Common myeloid progenitor, CD34-positive (primary cell): ENCODE measurements around the gene OIP5.

ENCODE experiments used
- CTCF ChIA-PET: fragments of 350-600 bp; sonication (Branson Sonifier 250); formaldehyde crosslinking; loops from one replicate; lab custom pipeline; 2021; ENCODE audit warnings: antibody characterized with exemption; lab: Charles Lee
- POLR2A ChIA-PET: fragments of 350-600 bp; sonication (Branson Sonifier 250); formaldehyde crosslinking; loops from one replicate; lab custom pipeline; 2021; ENCODE audit warnings: antibody characterized with exemption; lab: Charles Lee
- DNase-seq, 3 donors: peaks; one replicate each; pipeline versions ENCODE4 v3.0.0 to v3.0.0-alpha.2; 2013
- H3K27ac ChIP-seq, 2 experiments: 1 replicate in 1 of 2; 2 replicates in 1 of 2; pipeline ENCODE4 v1.7.0; 2013; ENCODE audit warnings: inconsistent platforms in 2 of 2, low read length in 2 of 2, mild to moderate bottlenecking in 2 of 2, low read depth in 1 of 2, moderate library complexity in 1 of 2; ENCODE audit not compliant: severe bottlenecking in 2 of 2, insufficient read depth in 1 of 2, poor library complexity in 1 of 2
- H3K27me3 ChIP-seq, 5 experiments: replicated peaks in 2 of 5; 1 replicate in 3 of 5; 2 replicates in 2 of 5; pipeline versions ENCODE4 v1.6.1 to v1.7.0; 2013; ENCODE audit warnings: low read length in 4 of 5, mild to moderate bottlenecking in 2 of 5, moderate library complexity in 2 of 5, inconsistent platforms in 1 of 5; ENCODE audit not compliant: insufficient read depth in 5 of 5, control insufficient read depth in 4 of 5
- H3K36me3 ChIP-seq, 4 experiments: 1 replicate in 2 of 4; 2 replicates in 2 of 4; pipeline versions ENCODE4 v1.6.1 to v1.7.0; 2013; ENCODE audit warnings: low read length in 3 of 4, control low read depth in 1 of 4, mild to moderate bottlenecking in 1 of 4; ENCODE audit not compliant: control insufficient read depth in 4 of 4, insufficient read depth in 4 of 4
- H3K4me1 ChIP-seq, 4 experiments: 1 replicate in 3 of 4; 2 replicates in 1 of 4; pipeline versions ENCODE4 v1.6.1 to v1.7.1; 2013; ENCODE audit warnings: low read length in 3 of 4, mild to moderate bottlenecking in 3 of 4, control low read depth in 1 of 4, inconsistent platforms in 1 of 4, moderate library complexity in 1 of 4; ENCODE audit not compliant: control insufficient read depth in 4 of 4, insufficient read depth in 4 of 4; ENCODE audit errors: control extremely low read depth in 1 of 4
- H3K4me3 ChIP-seq, 7 experiments: 1 replicate in 4 of 7; 2 replicates in 3 of 7; pipeline versions ENCODE4 v1.5.1 to v1.7.0; 2013; ENCODE audit warnings: mild to moderate bottlenecking in 7 of 7, low read length in 6 of 7, moderate library complexity in 6 of 7, inconsistent platforms in 2 of 7, low read depth in 2 of 7, control low read depth in 1 of 7; ENCODE audit not compliant: insufficient read depth in 4 of 7, control insufficient read depth in 1 of 7; ENCODE audit errors: extremely low read depth in 1 of 7
- H3K9me3 ChIP-seq, 5 experiments: 1 replicate in 4 of 5; 2 replicates in 1 of 5; pipeline versions ENCODE4 v1.6.1 to v1.7.1; 2013; ENCODE audit warnings: low read length in 4 of 5, mild to moderate bottlenecking in 2 of 5, inconsistent platforms in 1 of 5, low read depth in 1 of 5, moderate library complexity in 1 of 5; ENCODE audit not compliant: control insufficient read depth in 4 of 5, insufficient read depth in 2 of 5; ENCODE audit errors: control extremely low read depth in 1 of 5
- WGBS: methylation state at CpG from one replicate; pipeline ENCODE4 v1.1.5; 2013; ENCODE audit not compliant: insufficient coverage; 5-methylcytosine and 5-hydroxymethylcytosine counted together

The OIP5 gene

DNA sequence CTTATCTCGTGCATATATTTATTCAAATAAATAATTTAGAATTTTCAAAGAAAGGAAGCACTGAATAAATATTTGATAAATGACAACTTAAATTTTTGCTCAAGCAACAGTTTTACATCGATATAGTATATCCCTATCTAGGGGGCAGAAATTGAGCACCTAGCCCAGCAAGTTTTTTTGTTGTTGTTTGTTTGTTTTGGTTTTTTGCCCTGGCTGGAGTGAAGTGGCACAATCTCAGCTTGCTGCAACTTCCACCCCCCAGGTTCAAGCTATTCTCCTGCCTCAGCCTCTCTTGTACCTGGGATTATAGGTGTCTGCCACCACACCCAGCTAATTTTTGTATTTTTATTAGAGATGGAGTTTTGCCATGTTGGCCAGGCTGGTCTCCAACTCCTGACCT, 42.4 kb downstream of the OIP5 start:
- no peak for DNase-seq
- POLR2A ChIA-PET: no interaction called here
- Histone ChIP-seq H3K4me1 (peaks cover 7 to 31% (median 21%) of the 10 kb centered on the region in 4 experiments), H3K27me3 (no peaks in the 10 kb centered on the region), H3K9me3 (no peaks in the 10 kb centered on the region), H3K36me3 (peaks cover 3 to 57% (median 23%) of the 10 kb centered on the region in 4 experiments), H3K27ac (no peak overlapping the region), H3K4me3 (no peak overlapping the region)
- no CpG with 5 or more reads among the region's 2 CpGs for WGBS
- CTCF ChIA-PET: interaction anchor here (1.6 to 2.5 kb wide), 3 partner anchors 11 to 48 kb away, joined by 3 to 7 read pairs (median 7); no protein-coding TSS in a partner anchor

DNA sequence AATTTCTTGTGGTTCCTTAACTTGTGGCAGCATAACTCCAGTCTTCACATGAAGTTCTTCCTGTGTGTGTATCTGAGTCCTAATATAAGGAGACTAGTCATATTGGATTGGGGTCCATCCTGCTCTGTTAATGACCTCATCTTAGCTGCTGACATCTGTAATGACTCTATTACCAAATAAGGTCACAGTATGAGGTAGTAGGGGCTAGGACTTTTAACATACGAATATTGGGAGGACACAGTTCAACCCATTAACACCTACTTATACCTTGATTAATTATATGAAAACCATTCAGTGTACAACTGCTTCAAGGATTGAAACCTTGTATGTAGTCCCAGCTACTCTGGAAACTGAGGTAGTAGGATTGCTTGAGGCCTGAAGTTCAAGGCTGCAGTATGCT, 43.9 kb downstream of the OIP5 start:
- Histone ChIP-seq H3K27me3 (no peaks in the 10 kb centered on the region), H3K9me3 (no peaks in the 10 kb centered on the region), H3K27ac (no peak overlapping the region), H3K36me3 (peaks cover 0 to 49% (median 21%) of the 10 kb centered on the region in 4 experiments), H3K4me3 (no peak overlapping the region), H3K4me1 (peaks cover 10 to 32% (median 18%) of the 10 kb centered on the region in 4 experiments)
- ChIA-PET CTCF (interaction anchor here (1.5 to 4.2 kb wide), 4 partner anchors 17 to 43 kb away, joined by 4 to 40 read pairs (median 10); partner anchors contain the start of genes NUSAP1 and OIP5), POLR2A (no interaction called here)
- no CpG with 5 or more reads among the region's 1 CpG for WGBS
- DNase-seq: no peak

DNA sequence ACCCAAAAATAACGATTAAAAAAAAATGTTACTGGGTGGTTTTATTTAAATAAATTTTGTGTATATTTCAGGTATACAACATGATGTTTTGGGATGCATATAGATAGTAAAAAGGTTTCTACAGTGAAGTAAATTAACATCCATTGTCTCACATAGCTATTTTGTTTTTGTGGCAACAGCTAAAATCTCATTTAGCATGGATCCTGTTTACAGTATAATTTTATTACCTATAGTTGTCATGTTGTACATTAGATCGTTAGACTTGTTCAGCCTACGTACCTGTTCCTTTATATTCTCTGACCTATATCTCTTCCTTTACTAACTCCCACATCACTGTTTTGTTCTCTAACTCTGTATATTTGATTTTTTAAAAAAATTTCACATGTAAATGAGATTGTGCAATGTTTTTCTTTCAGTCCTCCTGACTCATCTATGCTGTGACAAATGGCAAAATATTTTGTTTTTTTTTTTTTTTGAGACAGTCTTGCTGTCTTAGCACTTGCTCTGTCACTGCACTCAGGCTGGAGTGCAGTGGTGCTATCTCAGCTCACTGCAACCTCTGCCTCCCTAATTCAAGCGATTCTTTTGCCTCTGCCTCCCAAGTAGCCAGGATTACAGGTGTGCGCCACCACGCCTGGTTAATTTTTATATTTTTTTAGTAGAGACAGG, 45.6 kb downstream of the OIP5 start:
- Histone ChIP-seq H3K36me3 (peaks cover 0 to 41% (median 19%) of the 10 kb centered on the region in 4 experiments), H3K9me3 (no peaks in the 10 kb centered on the region), H3K4me1 (peaks cover 10 to 38% (median 24%) of the 10 kb centered on the region in 4 experiments), H3K27ac (peak overlapping the region in 1 of 2 experiments; percentile 32), H3K4me3 (no peak overlapping the region), H3K27me3 (no peaks in the 10 kb centered on the region)
- ChIA-PET CTCF (interaction anchor here (1.0 to 4.2 kb wide), 6 partner anchors 9 to 141 kb away, joined by 3 to 40 read pairs (median 4); partner anchors contain the start of genes NUSAP1 and OIP5), POLR2A (no interaction called here)
- peak in 2 of 3 donors; percentile 47 to 62 for DNase-seq
- WGBS: 100% methylated on average over 2 of the region's 6 CpGs

DNA sequence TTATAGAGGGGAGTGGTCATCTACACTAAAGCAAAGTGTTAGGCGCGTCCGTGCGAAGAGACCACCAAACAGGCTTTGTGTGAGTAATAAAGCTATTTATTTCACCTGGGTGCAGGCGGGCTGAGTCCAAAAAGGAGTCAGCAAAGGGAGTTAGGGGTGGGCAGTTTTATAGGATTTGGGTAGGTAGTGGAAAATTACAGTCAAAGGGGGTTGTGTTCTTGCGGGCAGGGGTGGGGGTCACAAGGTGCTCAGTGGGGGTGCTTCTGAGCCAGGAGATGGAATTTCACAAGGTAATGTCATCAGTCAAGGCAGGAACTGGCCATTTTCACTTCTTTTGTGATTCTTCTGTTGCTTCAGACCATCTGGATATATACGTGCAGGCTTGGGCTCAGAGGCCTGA, 47.1 kb downstream of the OIP5 start:
- Histone ChIP-seq H3K4me3 (peak overlapping the region in 6 of 7 experiments; percentile 93 to 100 (median 98)), H3K9me3 (no peaks in the 10 kb centered on the region), H3K27ac (peak overlapping the region; percentile 84 to 92), H3K27me3 (no peaks in the 10 kb centered on the region), H3K36me3 (peaks cover 0 to 38% (median 19%) of the 10 kb centered on the region in 4 experiments), H3K4me1 (peaks cover 10 to 24% (median 15%) of the 10 kb centered on the region in 4 experiments)
- POLR2A ChIA-PET: no interaction called here
- DNase-seq: peak in 1 of 3 donors; percentile 18
- CTCF ChIA-PET: interaction anchor here (4.2 kb wide), 2 partner anchors 20 to 46 kb away, joined by 13 to 40 read pairs; partner anchors contain the start of genes NUSAP1 and OIP5
- WGBS: 73% methylated on average over 4 of the region's 7 CpGs

DNA sequence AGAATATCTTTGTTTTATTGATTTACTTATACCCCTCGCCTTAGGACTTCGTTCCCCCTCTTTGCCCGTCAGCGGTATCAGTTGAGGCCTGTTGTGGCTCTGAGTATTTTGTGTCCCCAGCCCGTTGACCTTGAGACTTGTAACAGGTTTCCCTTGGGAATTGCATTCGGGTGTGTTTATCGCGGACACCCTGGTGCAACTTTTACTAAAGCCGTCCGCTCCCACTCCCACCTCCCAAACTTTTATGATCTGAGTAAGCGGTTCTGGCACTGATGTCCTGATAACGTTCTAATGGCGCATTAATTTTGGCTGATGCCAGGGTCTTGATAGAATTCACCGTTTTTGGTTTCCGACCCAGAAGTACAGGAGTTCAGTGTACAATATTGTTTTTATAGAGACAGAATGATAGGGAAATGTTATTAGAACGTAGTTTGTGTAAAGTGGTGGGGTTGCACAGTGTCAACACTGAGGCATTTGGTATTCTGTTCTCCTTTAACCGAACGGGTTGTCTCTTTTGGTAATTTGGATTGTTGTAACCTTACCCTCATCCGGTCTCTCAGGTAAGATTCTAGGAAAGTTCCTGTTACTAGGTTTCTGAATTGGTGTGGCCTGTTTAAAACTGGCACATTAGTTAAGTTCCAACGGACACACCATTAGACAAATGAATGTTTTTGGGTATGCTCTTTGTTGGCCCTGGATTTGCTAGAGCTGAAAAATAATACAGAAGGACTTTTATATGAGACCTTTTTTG, 47.8 kb downstream of the OIP5 start:
- DNase-seq: no peak
- peak overlapping the region; percentile 84 to 92 for H3K27ac ChIP-seq
- CTCF ChIA-PET: interaction anchor here (0.6 to 4.2 kb wide), 3 partner anchors 21 to 1330 kb away, joined by 3 to 40 read pairs (median 13); partner anchors contain the start of genes NUSAP1 and OIP5
- POLR2A ChIA-PET: interaction anchor here (0.8 kb wide), 1 partner anchor 48 kb away, joined by 3 read pairs; the partner anchor contains the start of genes NUSAP1 and OIP5
- peaks cover 10 to 24% (median 15%) of the 10 kb centered on the region in 4 experiments for H3K4me1 ChIP-seq
- no peaks in the 10 kb centered on the region for H3K9me3 ChIP-seq
- H3K4me3 ChIP-seq: peak overlapping the region; percentile 93 to 100 (median 99)
- no peaks in the 10 kb centered on the region for H3K27me3 ChIP-seq
- under 1% methylated on average over 15 of the region's 20 CpGs for WGBS
- H3K36me3 ChIP-seq: peaks cover 0 to 44% (median 23%) of the 10 kb centered on the region in 4 experiments

DNA sequence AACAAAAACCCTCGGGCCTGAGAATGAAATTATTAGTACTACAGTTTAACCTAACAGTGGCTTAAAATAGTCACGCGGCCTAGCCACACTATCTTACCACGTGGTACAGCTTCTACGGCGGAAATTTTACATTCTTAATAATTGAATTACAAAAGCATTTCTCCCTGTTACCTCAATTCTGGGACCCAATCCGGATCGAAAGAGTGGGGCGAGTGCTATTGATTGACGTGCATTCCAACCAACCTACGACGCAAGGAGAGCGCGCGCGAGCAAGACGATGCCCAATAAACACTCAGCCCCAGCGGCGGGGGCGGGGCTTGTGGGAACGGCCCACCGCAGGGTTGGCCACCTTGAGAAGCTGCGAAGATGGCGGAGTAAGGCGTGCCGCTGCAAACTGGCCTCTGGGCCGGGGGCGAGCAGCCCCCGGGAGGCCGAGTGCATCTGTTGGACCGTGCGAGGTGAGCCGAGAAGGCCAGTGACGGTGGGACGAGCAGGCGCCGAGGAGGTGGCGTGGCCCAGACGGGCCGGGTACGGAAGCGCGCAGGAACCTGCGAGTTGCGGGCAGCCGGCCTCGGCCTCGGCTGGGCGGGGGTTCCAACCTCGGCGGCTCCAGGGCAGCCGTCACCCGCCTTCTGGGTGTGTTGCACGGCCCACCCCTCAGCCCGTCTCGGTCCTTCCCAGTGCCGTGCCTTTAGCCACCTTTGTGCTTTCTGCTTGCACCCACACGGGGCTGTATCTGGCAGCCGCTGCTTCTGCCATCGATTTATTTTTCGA, 48.6 kb downstream of the OIP5 start:
- ChIA-PET POLR2A (interaction anchor here (0.8 to 0.9 kb wide), 4 partner anchors 9 to 53 kb away, joined by 3 read pairs; partner anchors contain the start of genes CHP1, NUSAP1 and OIP5), CTCF (interaction anchor here (0.6 to 1.2 kb wide), 3 partner anchors 49 to 1331 kb away, joined by 3 read pairs; partner anchors contain the start of genes NUSAP1 and OIP5)
- peak overlapping the region; percentile 93 to 100 (median 99) for H3K4me3 ChIP-seq
- H3K36me3 ChIP-seq: peaks cover 3 to 50% (median 19%) of the 10 kb centered on the region in 4 experiments
- H3K4me1 ChIP-seq: peaks cover 10 to 24% (median 15%) of the 10 kb centered on the region in 4 experiments
- no peaks in the 10 kb centered on the region for H3K27me3 ChIP-seq
- DNase-seq: peak; percentile 100
- WGBS: 0% methylated on average over 54 of the region's 61 CpGs
- no peaks in the 10 kb centered on the region for H3K9me3 ChIP-seq
- H3K27ac ChIP-seq: peak overlapping the region; percentile 84 to 92
